Lower leg skin (tissue), 4 donors: ENCODE data around the gene VDAC1. TPM values are rescaled to one million over a fixed set of nuclear protein-coding genes. Genes with fewer than 3 reads are reported as not detected.
A peak's percentile ranks its signal among the peaks of the same experiment; 100 is the strongest.

Experiments used
- DNase-seq, 2 donors: peaks; one replicate each; pipeline ENCODE4 v3.0.0-alpha.2; 2019; ENCODE audit warnings: low spot score in 2 of 2
- H3K4me3 ChIP-seq: fragments of 200-600 bp; sonication (generic); 2 replicates; pipeline ENCODE4 v1.5.1; 2017; ENCODE audit warnings: mild to moderate bottlenecking, low read depth; ENCODE audit not compliant: poor library complexity, severe bottlenecking
- CTCF ChIP-seq, 3 donors: fragments of 450-650 bp; IDR thresholded peaks; one replicate each; pipeline ENCODE4 v1.5.1; 2016; ENCODE audit warnings: antibody characterized with exemption in 3 of 3, mild to moderate bottlenecking in 3 of 3, moderate library complexity in 2 of 3
- POLR2A ChIP-seq, 2 donors: fragments of 450-650 bp; IDR thresholded peaks; one replicate each; pipeline ENCODE4 v1.6.1; 2016 to 2017; ENCODE audit warnings: antibody characterized with exemption in 2 of 2, mild to moderate bottlenecking in 1 of 2, moderate library complexity in 1 of 2
- whole genome bisulfite sequencing, 2 donors: methylation state at CpG; one replicate each; pipeline ENCODE4 v1.1.5; 2018; 5-methylcytosine and 5-hydroxymethylcytosine counted together
- intact Hi-C: fragments of 100-400 bp; cut with DNase I; formaldehyde crosslinking; loops from one replicate; pipeline ENCODE4 v1.15.0; 2023; ENCODE audit warnings: low total_unique reads
- total RNA-seq, 4 donors: library from RNA; depleted of rRNA; stranded (reverse); fragments of >200 nt; gene quantifications; one replicate each; pipeline ENCODE4 v1.1.0, GENCODE V29; 2016

Gene VDAC1
- total RNA-seq, 4 donors from 2014 or later = 113 to 159 (median 145) TPM

GRCh38 chr5:133970325-133970909, 34.4 kb downstream of the VDAC1 start:
- no peak for DNase-seq
- 92 to 94% methylated on average over 2 of the region's 2 CpGs for WGBS, 2 donors
- no peak overlapping the region for H3K4me3 ChIP-seq
- intact Hi-C loops = no loop called here
- TF ChIP-seq POLR2A (IDR thresholded peaks at IDR 0.05) (no peak), CTCF (IDR thresholded peaks at IDR 0.05) (no peak)

GRCh38 chr5:133969654-133970324, 35.0 kb downstream of the VDAC1 start:
- DNase-seq = no peak
- TF ChIP-seq POLR2A (IDR thresholded peaks at IDR 0.05) (no peak), CTCF (IDR thresholded peaks at IDR 0.05) (no peak)
- no peak overlapping the region for H3K4me3 ChIP-seq
- intact Hi-C loops = no loop called here
- WGBS, 2 donors = 76 to 81% methylated on average over 7 of the region's 7 CpGs

- WGBS, 2 donors = 0 to 1% methylated on average over 47 to 48 of the region's 48 CpGs
- H3K4me3 ChIP-seq = peak within 1 kb of the TSS; percentile 80
- intact Hi-C loops = no loop called here
- peak; percentile 95 to 99 for DNase-seq
- no peak for TF ChIP-seq CTCF (IDR thresholded peaks at IDR 0.05)
- TF ChIP-seq POLR2A (IDR thresholded peaks at IDR 0.05) = no peak
These were observed 36.4 kb downstream of the VDAC1 start, which contains the start of gene C5orf15 for GRCh38 chr5:133968204-133968980. Gene C5orf15, minus strand, starts transcription at chr5:133968625. Its CDS starts 41 bp downstream, at chr5:133968584.

GRCh38 chr5:133967698-133968203, 37.0 kb downstream of the VDAC1 start:
- no peak for DNase-seq
- H3K4me3 ChIP-seq = peak overlapping the region; percentile 80
- intact Hi-C loops = no loop called here
- 0 to 2% methylated on average over 12 of the region's 12 CpGs for WGBS, 2 donors
- TF ChIP-seq POLR2A (IDR thresholded peaks at IDR 0.05) = no peak
- TF ChIP-seq CTCF (IDR thresholded peaks at IDR 0.05) = no peak

- no peak overlapping the region for H3K4me3 ChIP-seq
- 59 to 64% methylated on average over 5 of the region's 5 CpGs for WGBS, 2 donors
- intact Hi-C loops = no loop called here
- no peak for TF ChIP-seq CTCF (IDR thresholded peaks at IDR 0.05)
- no peak for TF ChIP-seq POLR2A (IDR thresholded peaks at IDR 0.05)
- no peak for DNase-seq
These were observed 37.7 kb downstream of the VDAC1 start for GRCh38 chr5:133967124-133967523.
